ENCODE results near the gene EMILIN3.

DNA sequence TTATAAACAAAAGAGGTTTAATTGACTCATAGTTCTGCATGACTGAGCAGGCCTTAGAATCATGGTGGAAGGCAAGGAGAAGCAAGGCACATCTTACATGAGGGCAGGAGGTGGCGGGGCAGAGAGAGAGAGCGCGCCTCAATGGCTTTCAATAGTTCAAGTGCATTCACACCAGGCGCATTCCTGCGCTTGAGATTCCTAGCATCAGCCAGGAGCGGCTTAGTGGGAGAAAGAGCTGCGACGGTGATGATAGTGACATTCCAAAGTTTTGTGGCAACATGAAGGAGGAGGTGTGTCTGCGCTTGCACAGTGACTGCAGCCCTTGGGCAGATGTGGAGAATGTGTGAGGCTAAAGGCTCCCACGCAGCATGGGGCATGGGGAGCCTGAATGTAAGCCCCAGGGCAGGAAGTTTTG lies 25.0 kb upstream of the EMILIN3 start:
- TF ChIP-seq POLR2A (IDR thresholded peaks at IDR 0.05) (no peak), CTCF (IDR thresholded peaks at IDR 0.05) (no peak)
